ENCODE measurements around the gene HRCT1. TPM values are rescaled to one million over a fixed set of nuclear protein-coding genes. Genes with fewer than 3 reads are reported as not detected.
A peak's percentile ranks its signal among the peaks of the same experiment; 100 is the strongest.

The HRCT1 gene
- total and polyA plus RNA-seq, 10 donors = 0.52 to 2.5 (median 0.91) TPM; not detected in 4

- H3K4me1 ChIP-seq = peaks cover 0 to 11% (median 0%) of the 10 kb centered on the region in 6 donors
- no peak overlapping the region for H3K4me3 ChIP-seq
- H3K36me3 ChIP-seq = no peaks in the 10 kb centered on the region
- no peak for DNase-seq
- TF ChIP-seq POLR2A (IDR thresholded peaks at IDR 0.05) (no peak), CTCF (IDR thresholded peaks at IDR 0.05 in 8 of 11, conservative IDR thresholded peaks at IDR 0.05 in 3 of 11) (peak in 2 of 11 experiments; percentile 11 to 18), POLR2AphosphoS5 (IDR thresholded peaks at IDR 0.05) (peak in 1 of 3 donors; percentile 12)
- WGBS, 5 donors = 54 to 69% (median 62%) methylated on average over 13 to 16 of the region's 16 CpGs
- H3K27me3 ChIP-seq (replicated peaks in 1 of 7) = peaks cover 0 to 43% (median 0%) of the 10 kb centered on the region in 7 donors
- H3K9me3 ChIP-seq = no peaks in the 10 kb centered on the region
- intact Hi-C loops (cut with DNase I; ENCODE audit: low total_unique reads) = no loop called here
- no peak overlapping the region for H3K27ac ChIP-seq
These were observed 46.6 kb upstream of the HRCT1 start for GRCh38 chr9:35859310-35859989.

GRCh38 chr9:35859990-35860339, 46.0 kb upstream of the HRCT1 start:
- Histone ChIP-seq H3K4me3 (no peak overlapping the region), H3K27me3 (replicated peaks in 1 of 7) (peaks cover 0 to 48% (median 0%) of the 10 kb centered on the region in 7 donors), H3K27ac (no peak overlapping the region), H3K9me3 (no peaks in the 10 kb centered on the region), H3K36me3 (no peaks in the 10 kb centered on the region), H3K4me1 (peaks cover 0 to 11% (median 0%) of the 10 kb centered on the region in 6 donors)
- DNase-seq = no peak
- TF ChIP-seq POLR2A (IDR thresholded peaks at IDR 0.05) (no peak), POLR2AphosphoS5 (IDR thresholded peaks at IDR 0.05) (no peak), CTCF (IDR thresholded peaks at IDR 0.05 in 8 of 11, conservative IDR thresholded peaks at IDR 0.05 in 3 of 11) (no peak)
- WGBS, 5 donors = 39 to 65% (median 49%) methylated on average over 2 to 3 of the region's 3 CpGs
- intact Hi-C loops (cut with DNase I; ENCODE audit: low total_unique reads) = no loop called here

GRCh38 chr9:35861161-35861897, 44.7 kb upstream of the HRCT1 start:
- H3K36me3 ChIP-seq = no peaks in the 10 kb centered on the region
- H3K27me3 ChIP-seq (replicated peaks in 1 of 7) = peaks cover 0 to 48% (median 0%) of the 10 kb centered on the region in 7 donors
- 69 to 78% (median 73%) methylated on average over 12 of the region's 12 CpGs for WGBS, 5 donors
- no peak overlapping the region for H3K27ac ChIP-seq
- peaks cover 0 to 11% (median 0%) of the 10 kb centered on the region in 6 donors for H3K4me1 ChIP-seq
- TF ChIP-seq CTCF (IDR thresholded peaks at IDR 0.05 in 8 of 11, conservative IDR thresholded peaks at IDR 0.05 in 3 of 11) (no peak), POLR2A (IDR thresholded peaks at IDR 0.05) (no peak), POLR2AphosphoS5 (IDR thresholded peaks at IDR 0.05) (no peak)
- no peak overlapping the region for H3K4me3 ChIP-seq
- intact Hi-C loops (cut with DNase I; ENCODE audit: low total_unique reads) = no loop called here
- no peak for DNase-seq
- H3K9me3 ChIP-seq = no peaks in the 10 kb centered on the region

GRCh38 chr9:35862328-35862727, 43.7 kb upstream of the HRCT1 start:
- no peaks in the 10 kb centered on the region for H3K36me3 ChIP-seq
- no peak overlapping the region for H3K4me3 ChIP-seq
- H3K9me3 ChIP-seq = no peaks in the 10 kb centered on the region
- 85 to 93% (median 92%) methylated on average over 4 of the region's 4 CpGs for WGBS, 5 donors
- no peak for DNase-seq
- intact Hi-C loops (cut with DNase I; ENCODE audit: low total_unique reads) = no loop called here
- H3K27ac ChIP-seq = no peak overlapping the region
- TF ChIP-seq POLR2A (IDR thresholded peaks at IDR 0.05) (no peak), CTCF (IDR thresholded peaks at IDR 0.05 in 8 of 11, conservative IDR thresholded peaks at IDR 0.05 in 3 of 11) (no peak), POLR2AphosphoS5 (IDR thresholded peaks at IDR 0.05) (no peak)
- peaks cover 0 to 48% (median 0%) of the 10 kb centered on the region in 7 donors for H3K27me3 ChIP-seq (replicated peaks in 1 of 7)
- peaks cover 0 to 11% (median 0%) of the 10 kb centered on the region in 6 donors for H3K4me1 ChIP-seq

Data from spleen (tissue), 11 donors.